ENCODE measurements around the gene OR6X1.

GRCh38 chr11:123762422-123762821 is 8.1 kb upstream of the OR6X1 start:
- TF ChIP-seq POLR2AphosphoS5 (IDR thresholded peaks at IDR 0.05; ENCODE audit: borderline replicate concordance, low read depth, low read length): no peak
- TF ChIP-seq EZH2 (IDR thresholded peaks at IDR 0.05): no peak

Data from SK-N-MC (cell line).